SK-N-SH treated with all-trans-retinoic acid at 6 μM for 48 hours (cell line): ENCODE results near the gene LRRFIP1.
"Not testable (repeated sequence)": the region's sequence is repeated elsewhere in the genome, so short reads cannot be mapped to it uniquely, and the experiment has no call there.

Experiments used
- ATAC-seq: fragments of 200-7000 bp; cut with Tn5 transposase; 3 replicates; pipeline ENCODE4 v1.9.1; 2020; ENCODE audit warnings: mild to moderate bottlenecking, moderate library complexity
- ARNTL ChIP-seq: fragments of 450-650 bp; formaldehyde crosslinking; IDR thresholded peaks from 2 replicates; pipeline ENCODE4 v1.5.0; 2020; ENCODE audit warnings: low read depth, mild to moderate bottlenecking, moderate library complexity, borderline replicate concordance
- BACH2 ChIP-seq: fragments of 250-450 bp; sonication (Bioruptor Pico); IDR thresholded peaks from 2 replicates; pipeline ENCODE4 v1.9.0; 2021; ENCODE audit warnings: mild to moderate bottlenecking, borderline replicate concordance
- CSDC2 ChIP-seq: fragments of 250-450 bp; sonication (Bioruptor Pico); IDR thresholded peaks from 2 replicates; pipeline ENCODE4 v1.5.0; 2020; ENCODE audit warnings: mild to moderate bottlenecking, moderate library complexity
- CSRNP3 ChIP-seq: fragments of 250-450 bp; sonication (Bioruptor Pico); IDR thresholded peaks from 2 replicates; pipeline ENCODE4 v1.5.1; 2021; ENCODE audit warnings: mild to moderate bottlenecking, moderate library complexity
- ESRRG ChIP-seq: fragments of 250-450 bp; sonication (Bioruptor Pico); IDR thresholded peaks from 2 replicates; pipeline ENCODE4 v1.6.1; 2021; ENCODE audit warnings: mild to moderate bottlenecking
- GLIS3 ChIP-seq: fragments of 250-450 bp; sonication (Bioruptor Pico); IDR thresholded peaks from 2 replicates; pipeline ENCODE4 v1.5.0; 2020; ENCODE audit warnings: mild to moderate bottlenecking, moderate library complexity
- ISL1 ChIP-seq: fragments of 250-450 bp; sonication (Bioruptor Pico); IDR thresholded peaks from 2 replicates; pipeline ENCODE4 v2.1.2; 2022; ENCODE audit warnings: mild to moderate bottlenecking, moderate library complexity
- OSR1 ChIP-seq: fragments of 250-450 bp; sonication (Bioruptor Pico); IDR thresholded peaks from 2 replicates; pipeline ENCODE4 v1.8.0; 2022; ENCODE audit warnings: moderate library complexity, mild to moderate bottlenecking, inconsistent platforms
- PATZ1 ChIP-seq: fragments of 250-450 bp; sonication (Bioruptor Pico); IDR thresholded peaks from 2 replicates; pipeline ENCODE4 v1.8.0; 2020; ENCODE audit warnings: mild to moderate bottlenecking, moderate library complexity, borderline replicate concordance
- POU6F1 ChIP-seq: fragments of 250-450 bp; sonication (Bioruptor Pico); IDR thresholded peaks from 2 replicates; pipeline ENCODE4 v1.8.0; 2021; ENCODE audit warnings: low read depth, mild to moderate bottlenecking, moderate library complexity, borderline replicate concordance
- PPARA ChIP-seq: fragments of 250-450 bp; sonication (Bioruptor Pico); IDR thresholded peaks from 2 replicates; pipeline ENCODE4 v1.5.0; 2020; ENCODE audit warnings: mild to moderate bottlenecking, borderline replicate concordance
- RARB ChIP-seq: fragments of 250-450 bp; sonication (Bioruptor Pico); IDR thresholded peaks from 2 replicates; pipeline ENCODE4 v1.8.0; 2021; ENCODE audit warnings: mild to moderate bottlenecking, moderate library complexity
- SNAI2 ChIP-seq: fragments of 250-450 bp; sonication (Bioruptor Pico); IDR thresholded peaks from 2 replicates; pipeline ENCODE4 v1.5.0; 2020; ENCODE audit warnings: mild to moderate bottlenecking, moderate library complexity
- TCF4 ChIP-seq: fragments of 250-450 bp; sonication (Bioruptor Pico); IDR thresholded peaks from 2 replicates; pipeline ENCODE4 v1.8.0; 2021; ENCODE audit warnings: mild to moderate bottlenecking, moderate library complexity, borderline replicate concordance
- TOX ChIP-seq: fragments of 250-450 bp; sonication (Bioruptor Pico); IDR thresholded peaks from 2 replicates; pipeline ENCODE4 v1.8.0; 2021; ENCODE audit warnings: mild to moderate bottlenecking, moderate library complexity, borderline replicate concordance
- TSHZ2 ChIP-seq: fragments of 250-450 bp; sonication (Bioruptor Pico); IDR thresholded peaks from 2 replicates; pipeline ENCODE4 v1.5.0; 2020; ENCODE audit warnings: mild to moderate bottlenecking, moderate library complexity
- ZC3H10 ChIP-seq: fragments of 250-450 bp; sonication (Bioruptor Pico); IDR thresholded peaks from 2 replicates; pipeline ENCODE4 v1.5.1; 2021; ENCODE audit warnings: mild to moderate bottlenecking, moderate library complexity
- ZFP3 ChIP-seq: fragments of 250-450 bp; sonication (Bioruptor Pico); IDR thresholded peaks from 2 replicates; pipeline ENCODE4 v1.5.0; 2020; ENCODE audit warnings: mild to moderate bottlenecking, moderate library complexity
- ZFP30 ChIP-seq: fragments of 450-650 bp; formaldehyde crosslinking; IDR thresholded peaks from 2 replicates; pipeline ENCODE4 v1.5.0; 2022; ENCODE audit warnings: mild to moderate bottlenecking, moderate library complexity
- ZNF8 ChIP-seq: fragments of 450-650 bp; formaldehyde crosslinking; IDR thresholded peaks from 2 replicates; pipeline ENCODE4 v1.5.0; 2020; ENCODE audit warnings: mild to moderate bottlenecking, moderate library complexity
- TF ChIP-seq, protein P1 (sequence below): fragments of 250-450 bp; sonication (Bioruptor Pico); IDR thresholded peaks from 2 replicates; pipeline ENCODE4 v1.5.1; 2020; ENCODE audit warnings: low read depth, mild to moderate bottlenecking, moderate library complexity

The LRRFIP1 gene

DNA sequence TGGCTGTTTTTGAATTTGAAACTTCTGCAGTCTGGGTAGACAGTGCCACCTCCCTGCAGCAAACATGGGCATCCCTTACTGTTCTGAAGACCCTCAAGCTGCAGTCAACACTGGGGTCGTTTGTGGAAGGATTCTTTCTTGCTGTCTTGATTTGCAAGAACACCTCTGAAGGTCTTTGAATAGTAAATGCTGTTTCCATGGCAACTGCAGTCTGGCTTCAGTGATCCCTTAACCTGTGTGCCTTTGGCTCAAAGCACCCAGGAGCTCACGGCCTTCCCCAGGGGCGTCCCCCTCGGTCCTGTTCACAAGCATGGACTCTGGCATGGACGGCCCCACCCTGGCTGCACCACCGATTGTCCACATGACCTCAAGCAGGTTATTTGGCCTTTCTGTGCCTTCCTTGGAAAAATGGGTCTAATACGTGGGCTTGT is 38.3 kb downstream of the LRRFIP1 start:
- TF ChIP-seq ZC3H10 (CRISPR knock-in tag): no peak
- TF ChIP-seq BACH2 (CRISPR knock-in tag): no peak
- TF ChIP-seq GLIS3: no peak
- TF ChIP-seq OSR1: no peak
- no peak for TF ChIP-seq SNAI2 (CRISPR knock-in tag)
- no peak for TF ChIP-seq PATZ1 (CRISPR knock-in tag)
- no peak for TF ChIP-seq TSHZ2 (CRISPR knock-in tag)
- TF ChIP-seq ISL1 (CRISPR knock-in tag): no peak
- TF ChIP-seq ZFP30 (CRISPR knock-in tag): no peak
- no peak for TF ChIP-seq PPARA (CRISPR knock-in tag)
- no peak for TF ChIP-seq CSDC2 (CRISPR knock-in tag)
- TF ChIP-seq ZNF8 (CRISPR knock-in tag): no peak
- no peak for ATAC-seq

GRCh38 chr2:237666606-237667005 is 39.2 kb downstream of the LRRFIP1 start:
- no peak for TF ChIP-seq ZFP30 (CRISPR knock-in tag)
- no peak for TF ChIP-seq TCF4 (CRISPR knock-in tag)
- TF ChIP-seq ISL1 (CRISPR knock-in tag): no peak
- no peak for TF ChIP-seq ARNTL (CRISPR knock-in tag)
- TF ChIP-seq OSR1: no peak
- TF ChIP-seq TOX: no peak
- no peak for TF ChIP-seq BACH2 (CRISPR knock-in tag)
- TF ChIP-seq, all 23 proteins: peak for 0

GRCh38 chr2:237667050-237667576 is 39.7 kb downstream of the LRRFIP1 start:
- not testable (repeated sequence) for ATAC-seq

More at GRCh38 chr2:237666606-237667005, 39.2 kb downstream of the LRRFIP1 start:
- no peak for ATAC-seq

- ATAC-seq: no peak
- no peak for TF ChIP-seq PPARA (CRISPR knock-in tag)
- no peak for TF ChIP-seq ESRRG (CRISPR knock-in tag)
- TF ChIP-seq POU6F1: no peak
- no peak for TF ChIP-seq CSRNP3 (CRISPR knock-in tag)
- TF ChIP-seq CSDC2 (CRISPR knock-in tag): no peak
- no peak for TF ChIP-seq OSR1
- no peak for TF ChIP-seq ISL1 (CRISPR knock-in tag)
- no peak for TF ChIP-seq RARB (CRISPR knock-in tag)
- TF ChIP-seq TCF4 (CRISPR knock-in tag): no peak
- no peak for TF ChIP-seq TSHZ2 (CRISPR knock-in tag)
- TF ChIP-seq, protein P1, sequence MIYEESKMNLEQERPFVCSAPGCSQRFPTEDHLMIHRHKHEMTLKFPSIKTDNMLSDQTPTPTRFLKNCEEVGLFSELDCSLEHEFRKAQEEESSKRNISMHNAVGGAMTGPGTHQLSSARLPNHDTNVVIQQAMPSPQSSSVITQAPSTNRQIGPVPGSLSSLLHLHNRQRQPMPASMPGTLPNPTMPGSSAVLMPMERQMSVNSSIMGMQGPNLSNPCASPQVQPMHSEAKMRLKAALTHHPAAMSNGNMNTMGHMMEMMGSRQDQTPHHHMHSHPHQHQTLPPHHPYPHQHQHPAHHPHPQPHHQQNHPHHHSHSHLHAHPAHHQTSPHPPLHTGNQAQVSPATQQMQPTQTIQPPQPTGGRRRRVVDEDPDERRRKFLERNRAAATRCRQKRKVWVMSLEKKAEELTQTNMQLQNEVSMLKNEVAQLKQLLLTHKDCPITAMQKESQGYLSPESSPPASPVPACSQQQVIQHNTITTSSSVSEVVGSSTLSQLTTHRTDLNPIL: no peak
- TF ChIP-seq ZFP3: no peak
- no peak for TF ChIP-seq ZC3H10 (CRISPR knock-in tag)
- TF ChIP-seq ARNTL (CRISPR knock-in tag): no peak
These were observed 40.5 kb downstream of the LRRFIP1 start for GRCh38 chr2:237667893-237668292.
